Epithelial cell of esophagus (primary cell): ENCODE measurements around the gene FRYL.

ENCODE experiments used
- DNase-seq: peaks from one replicate; pipeline ENCODE4 v3.0.0; 2010; ENCODE audit warnings: low read depth
- H3K4me3 ChIP-seq: 2 replicates; pipeline ENCODE4 v1.5.1; 2011; ENCODE audit warnings: mild to moderate bottlenecking, low read length, control low read depth
- TF ChIP-seq, protein P1 (sequence below): IDR thresholded peaks from 2 replicates; pipeline ENCODE4 v1.5.1; 2011; ENCODE audit warnings: low read depth, mild to moderate bottlenecking, low read length, control low read depth, inconsistent platforms; ENCODE audit not compliant: insufficient read depth; ENCODE audit errors: missing control alignments

The FRYL gene

DNA sequence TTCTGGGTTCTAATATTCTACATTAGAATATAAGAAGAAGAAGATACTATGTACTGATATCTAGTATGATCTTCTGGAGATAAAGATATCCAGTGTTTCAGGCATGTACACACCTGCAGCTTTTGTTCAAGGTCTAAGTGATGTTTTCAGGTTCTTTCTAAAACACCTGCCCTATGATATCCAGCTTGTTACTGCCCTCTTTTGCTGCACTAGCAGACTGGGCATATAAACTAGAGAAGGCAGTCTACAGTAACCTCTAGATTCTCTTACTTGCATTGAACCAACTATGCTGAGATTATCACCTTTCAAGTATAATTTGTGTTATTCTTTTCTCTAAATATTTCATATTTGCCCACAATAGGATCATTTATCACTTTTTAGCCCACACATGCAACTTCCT lies 1.9 kb upstream of the FRYL start:
- H3K4me3 ChIP-seq = no peak overlapping the region
- TF ChIP-seq, protein P1, sequence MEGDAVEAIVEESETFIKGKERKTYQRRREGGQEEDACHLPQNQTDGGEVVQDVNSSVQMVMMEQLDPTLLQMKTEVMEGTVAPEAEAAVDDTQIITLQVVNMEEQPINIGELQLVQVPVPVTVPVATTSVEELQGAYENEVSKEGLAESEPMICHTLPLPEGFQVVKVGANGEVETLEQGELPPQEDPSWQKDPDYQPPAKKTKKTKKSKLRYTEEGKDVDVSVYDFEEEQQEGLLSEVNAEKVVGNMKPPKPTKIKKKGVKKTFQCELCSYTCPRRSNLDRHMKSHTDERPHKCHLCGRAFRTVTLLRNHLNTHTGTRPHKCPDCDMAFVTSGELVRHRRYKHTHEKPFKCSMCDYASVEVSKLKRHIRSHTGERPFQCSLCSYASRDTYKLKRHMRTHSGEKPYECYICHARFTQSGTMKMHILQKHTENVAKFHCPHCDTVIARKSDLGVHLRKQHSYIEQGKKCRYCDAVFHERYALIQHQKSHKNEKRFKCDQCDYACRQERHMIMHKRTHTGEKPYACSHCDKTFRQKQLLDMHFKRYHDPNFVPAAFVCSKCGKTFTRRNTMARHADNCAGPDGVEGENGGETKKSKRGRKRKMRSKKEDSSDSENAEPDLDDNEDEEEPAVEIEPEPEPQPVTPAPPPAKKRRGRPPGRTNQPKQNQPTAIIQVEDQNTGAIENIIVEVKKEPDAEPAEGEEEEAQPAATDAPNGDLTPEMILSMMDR = no peak
- DNase-seq = no peak

DNA sequence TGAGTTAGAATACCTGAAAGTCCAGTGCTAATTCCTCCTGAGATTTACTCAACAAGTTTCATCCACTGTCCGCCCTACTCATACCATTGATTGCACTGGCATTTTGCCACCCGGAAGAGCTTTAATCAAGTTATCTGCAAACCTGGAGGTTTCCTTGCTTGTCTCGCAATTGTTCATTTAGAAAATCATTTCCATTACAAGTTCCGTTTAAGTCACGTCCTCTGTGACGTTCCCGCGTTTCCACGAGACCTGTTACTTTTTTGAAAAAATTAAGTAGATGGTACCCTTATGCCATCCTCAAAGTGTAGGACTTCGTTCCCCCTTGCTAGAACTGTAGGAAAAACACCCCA lies 761 bp upstream of the FRYL start:
- peak overlapping the region; percentile 67 for H3K4me3 ChIP-seq

DNA sequence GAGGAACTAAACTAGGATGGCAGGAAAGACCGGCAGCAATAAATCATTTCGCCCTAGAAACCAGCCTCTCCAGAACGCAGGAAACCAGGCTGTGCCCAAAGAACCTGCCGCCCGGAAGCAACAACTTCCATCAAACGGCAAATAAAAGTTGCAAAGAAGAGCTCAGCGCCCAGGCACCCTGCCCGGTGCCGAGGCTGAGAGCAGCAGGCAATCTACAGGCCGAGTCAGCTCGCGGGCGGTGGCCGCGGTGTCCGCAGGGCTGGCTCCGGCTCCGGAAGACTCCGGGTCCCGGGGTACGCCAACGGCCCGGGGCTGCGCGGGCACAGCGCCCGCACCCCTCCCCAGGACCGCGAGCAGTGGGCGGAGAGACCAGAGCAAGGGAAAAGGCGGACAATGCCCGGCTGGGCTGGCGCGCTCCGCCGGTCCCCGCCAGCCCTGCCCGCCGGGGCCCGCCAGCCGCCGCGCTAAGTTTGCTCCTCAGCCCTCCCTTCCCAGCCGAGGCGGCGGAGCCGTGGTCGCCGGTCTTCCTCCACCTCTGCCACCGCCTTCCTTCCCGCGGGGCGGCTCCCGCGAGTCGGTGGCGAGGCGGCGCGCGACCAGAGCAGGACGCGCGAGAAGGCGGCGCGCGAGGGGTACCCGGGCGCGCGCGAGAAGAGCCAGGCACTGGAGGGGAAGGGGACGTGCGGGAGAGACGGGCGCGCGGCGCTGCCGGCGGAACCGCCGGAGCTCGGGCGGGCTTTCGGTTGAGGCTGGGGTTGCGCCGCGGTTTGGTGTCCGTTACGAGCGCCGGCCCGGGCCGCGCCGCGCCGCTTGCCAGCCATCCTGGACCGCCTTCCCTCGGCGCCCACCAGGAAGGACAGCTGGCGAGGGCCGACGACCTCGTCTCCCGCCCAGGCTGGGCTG lies 733 bp downstream of the FRYL start:
- peak; percentile 65 for DNase-seq
- peak overlapping the region; percentile 90 for H3K4me3 ChIP-seq
- TF ChIP-seq, protein P1 = no peak

More for the DNA sequence above, 761 bp upstream of the FRYL start:
- DNase-seq = peak; percentile 42
- TF ChIP-seq, protein P1 = no peak

DNA sequence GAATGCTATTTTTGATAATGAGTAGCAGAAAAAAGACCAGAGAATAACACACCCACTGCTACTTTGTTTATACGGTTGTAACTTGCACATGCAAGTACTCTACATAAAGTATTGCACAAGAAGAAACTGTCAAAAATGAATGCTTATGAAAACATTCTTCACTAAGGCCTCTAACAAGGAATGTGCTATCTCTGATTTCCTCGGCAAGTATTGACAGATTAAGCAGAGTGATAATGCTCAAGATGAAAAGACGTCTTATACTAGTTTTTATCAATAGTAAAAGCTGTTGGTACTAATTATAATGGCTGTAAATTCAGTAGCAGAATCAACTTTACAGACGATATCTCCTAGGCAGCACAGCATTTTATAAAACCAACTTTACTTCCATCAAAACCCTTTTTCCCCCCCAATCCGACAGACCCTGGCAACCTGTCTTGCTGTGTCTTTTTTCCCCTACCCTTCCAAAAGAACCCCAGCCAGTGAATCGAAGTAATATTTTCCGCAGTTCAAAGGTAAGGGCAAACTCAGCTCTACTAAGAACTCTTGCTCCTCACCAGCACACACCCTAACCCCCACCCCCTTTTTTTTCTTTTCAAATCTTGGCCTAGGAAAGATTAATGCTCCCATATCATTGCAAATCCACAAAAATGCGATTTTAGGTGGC lies 1.5 kb downstream of the FRYL start:
- TF ChIP-seq, protein P1 = no peak
- peak overlapping the region; percentile 90 for H3K4me3 ChIP-seq
- DNase-seq = peak; percentile 70

DNA sequence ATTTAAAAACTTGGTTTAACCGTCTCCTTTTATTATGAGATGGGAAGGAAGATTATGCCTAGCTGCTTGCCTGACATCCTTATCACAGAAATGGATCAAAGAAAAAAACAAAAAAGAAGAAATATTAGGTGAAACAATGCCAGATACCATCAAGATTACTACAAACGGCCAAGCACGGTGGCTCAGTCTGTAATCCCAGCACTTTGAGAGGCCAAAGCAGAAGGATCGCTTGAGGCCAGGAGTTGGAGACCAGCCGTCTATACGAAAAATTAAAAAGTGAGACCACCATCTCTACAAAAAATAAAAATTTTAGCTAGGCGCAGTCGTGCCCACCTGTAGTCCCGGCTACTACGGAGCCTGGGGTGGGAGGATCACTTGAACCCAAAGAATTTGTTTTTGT lies 2.3 kb downstream of the FRYL start:
- no peak for DNase-seq
- peak overlapping the region; percentile 90 for H3K4me3 ChIP-seq
- TF ChIP-seq, protein P1 = no peak

DNA sequence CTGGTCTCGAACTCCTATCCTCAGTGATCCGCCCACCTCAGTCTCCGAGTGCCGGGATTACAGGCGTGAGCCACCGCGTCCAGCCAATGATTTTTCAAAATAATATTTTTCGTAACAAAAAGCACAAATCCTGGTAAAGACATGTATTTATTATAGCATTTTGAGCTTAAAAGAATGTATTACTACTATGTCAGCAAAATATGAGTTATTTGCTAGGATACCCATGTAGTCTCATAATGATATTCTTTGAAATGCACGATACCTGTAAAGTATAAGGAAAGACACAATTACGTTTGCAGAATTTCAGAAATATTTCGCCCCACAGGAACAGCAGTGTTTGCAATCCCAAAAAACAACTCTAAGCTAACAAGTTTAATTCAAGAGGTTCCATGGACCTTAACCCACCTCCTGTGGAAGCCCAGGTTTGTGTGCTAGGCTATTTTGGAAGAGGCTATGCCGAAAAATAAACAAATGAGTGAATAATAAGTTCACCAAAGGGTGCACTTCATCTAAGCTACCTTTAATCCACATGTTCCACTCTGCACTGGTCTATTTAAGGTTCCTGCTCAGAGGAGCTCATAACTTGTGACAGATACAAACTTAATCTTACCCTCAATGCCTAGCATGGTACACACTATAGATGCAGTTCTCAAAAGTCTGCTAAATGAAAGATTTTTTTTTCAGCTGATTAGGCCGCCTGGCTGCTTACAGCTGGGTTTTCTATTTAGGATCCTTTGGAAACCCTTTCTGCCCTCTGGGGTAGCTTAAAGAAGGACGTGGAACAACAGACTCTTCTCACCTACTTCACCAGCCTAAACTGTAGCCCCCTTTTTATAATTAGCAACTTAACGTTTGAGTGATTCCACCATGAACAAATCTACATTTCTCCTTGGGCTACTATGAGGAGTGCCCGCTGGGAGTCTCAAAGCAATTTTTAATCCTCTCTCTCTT lies 5.0 kb downstream of the FRYL start:
- TF ChIP-seq, protein P1 = no peak
- H3K4me3 ChIP-seq = no peak overlapping the region
- DNase-seq = no peak
